Adrenal gland (tissue), 12 donors: Measurements from ENCODE around the gene UNC13B. TPM values are rescaled to one million over a fixed set of nuclear protein-coding genes. Genes with fewer than 3 reads are reported as not detected.

ENCODE experiments used
- DNase-seq, 7 donors: peaks; one replicate each; pipeline ENCODE4 v3.0.0-alpha.2; 2019 to 2020
- H3K27ac ChIP-seq, 5 donors: fragments of 200-600 bp; sonication (generic) in 4 of 5; 1 replicate in 3 of 5; 2 replicates in 2 of 5; pipeline versions ENCODE4 v1.5.1 to v1.8.0; 2016 to 2020; ENCODE audit warnings: mild to moderate bottlenecking in 1 of 5
- H3K27me3 ChIP-seq: fragments of 200-600 bp; 2 replicates; pipeline ENCODE4 v1.8.0; 2021
- H3K36me3 ChIP-seq, 2 donors: fragments of 200-600 bp; replicated peaks in 1 of 2; 1 replicate in 1 of 2; 2 replicates in 1 of 2; pipeline versions ENCODE4 v1.5.1 to v1.8.0; 2018 to 2022
- H3K4me1 ChIP-seq, 2 donors: fragments of 200-600 bp; replicated peaks in 1 of 2; 1 replicate in 1 of 2; 2 replicates in 1 of 2; pipeline versions ENCODE4 v1.5.1 to v1.8.0; 2018 to 2021
- H3K4me3 ChIP-seq, 4 donors: fragments of 200-600 bp; sonication (generic) in 3 of 4; one replicate each; pipeline ENCODE4 v1.5.1; 2016 to 2018
- H3K9me3 ChIP-seq, 3 donors: fragments of 200-600 bp; sonication (generic) in 1 of 3; replicated peaks in 1 of 3; 1 replicate in 2 of 3; 2 replicates in 1 of 3; pipeline versions ENCODE4 v1.5.1 to v1.8.0; 2016 to 2021
- CTCF ChIP-seq, 6 experiments: fragments of 450-650 bp in 4 of 6; fragments of 200-600 bp in 2 of 6; sonication (generic) in 1 of 6; IDR thresholded peaks; 1 replicate in 5 of 6; 2 replicates in 1 of 6; pipeline versions ENCODE4 v1.5.1 to v1.8.0; 2016 to 2021; ENCODE audit warnings: antibody characterized with exemption in 6 of 6, mild to moderate bottlenecking in 2 of 6, moderate library complexity in 1 of 6
- POLR2A ChIP-seq, 2 donors: fragments of 450-650 bp; IDR thresholded peaks; one replicate each; pipeline ENCODE4 v1.6.1; 2017; ENCODE audit warnings: antibody characterized with exemption in 2 of 2, mild to moderate bottlenecking in 2 of 2, moderate library complexity in 1 of 2
- WGBS, 4 donors: extraction: QIAGEN DNeasy Blood & Tissue Kit in 2 of 4; methylation state at CpG; one replicate each; pipeline versions ENCODE4 v1.1.5 to v1.1.7; 2013 to 2017; 5-methylcytosine and 5-hydroxymethylcytosine counted together
- intact Hi-C, 2 donors: fragments of 100-400 bp; cut with DNase I; formaldehyde crosslinking; loops; one replicate each; pipeline versions ENCODE4 v1.14.1 to v1.15.0; 2022 to 2023
- polyA plus RNA-seq, 3 donors: library from polyadenylated mRNA; stranded (reverse); fragments of 200-250 nt in 2 of 3; fragments of 350-450 nt in 1 of 3; fragmentation: Illumina TruSeq in 1 of 3; extraction: RNeasy Lipid Tissue Mini Kit (QIAGEN cat#74804) in 1 of 3; gene quantifications; one replicate each; pipeline ENCODE4 v1.2.3, GENCODE V29; 2013 to 2014
- total RNA-seq, 9 donors: library from RNA; depleted of rRNA in 4 of 9; stranded (reverse); fragments of >200 nt in 4 of 9; fragments of 120-200 nt in 1 of 9; fragmentation: NEBNext Ultra II Directional in 1 of 9; extraction: Animal tissue kit (Norgen Biotek cat#: 25700) in 1 of 9; gene quantifications; one replicate each; pipeline versions ENCODE4 v1.1.0 to v1.2.4, GENCODE V29; 2013 to 2023
- donor health status: healthy with polysubstance abuse.
- donor health status: Bipolar disorder and iron deficiency.
- donor health status: DM: yes; HTN: yes; CAD: no.
- donor health status: DM: no; HTN: no; CAD: no.
- donor health status: DM: no; HTN: no; CAD: no.
- donor health status: DM: yes; HTN: yes; CAD: no.

Gene UNC13B
- total and polyA plus RNA-seq, 12 donors: 11.1 to 42.2 (median 30.5) TPM

GRCh38 chr9:35341585-35341984 is 179.8 kb downstream of the UNC13B start:
- peak in 4 of 7 donors; percentile 13 to 34 (median 26) for DNase-seq
- H3K27ac ChIP-seq: peak overlapping the region in 1 of 5 donors; percentile 17
- intact Hi-C loops: no loop called here
- peaks cover 0 to 20% of the 10 kb centered on the region in 2 donors for H3K4me1 ChIP-seq
- no peaks in the 10 kb centered on the region for H3K9me3 ChIP-seq
- H3K27me3 ChIP-seq: no peaks in the 10 kb centered on the region
- 31 to 61% (median 38%) methylated on average over 5 of the region's 5 CpGs for WGBS, 4 donors
- no peak overlapping the region for H3K4me3 ChIP-seq
- no peaks in the 10 kb centered on the region for H3K36me3 ChIP-seq
- TF ChIP-seq POLR2A (IDR thresholded peaks at IDR 0.05) (no peak), CTCF (IDR thresholded peaks at IDR 0.05) (no peak)

DNA sequence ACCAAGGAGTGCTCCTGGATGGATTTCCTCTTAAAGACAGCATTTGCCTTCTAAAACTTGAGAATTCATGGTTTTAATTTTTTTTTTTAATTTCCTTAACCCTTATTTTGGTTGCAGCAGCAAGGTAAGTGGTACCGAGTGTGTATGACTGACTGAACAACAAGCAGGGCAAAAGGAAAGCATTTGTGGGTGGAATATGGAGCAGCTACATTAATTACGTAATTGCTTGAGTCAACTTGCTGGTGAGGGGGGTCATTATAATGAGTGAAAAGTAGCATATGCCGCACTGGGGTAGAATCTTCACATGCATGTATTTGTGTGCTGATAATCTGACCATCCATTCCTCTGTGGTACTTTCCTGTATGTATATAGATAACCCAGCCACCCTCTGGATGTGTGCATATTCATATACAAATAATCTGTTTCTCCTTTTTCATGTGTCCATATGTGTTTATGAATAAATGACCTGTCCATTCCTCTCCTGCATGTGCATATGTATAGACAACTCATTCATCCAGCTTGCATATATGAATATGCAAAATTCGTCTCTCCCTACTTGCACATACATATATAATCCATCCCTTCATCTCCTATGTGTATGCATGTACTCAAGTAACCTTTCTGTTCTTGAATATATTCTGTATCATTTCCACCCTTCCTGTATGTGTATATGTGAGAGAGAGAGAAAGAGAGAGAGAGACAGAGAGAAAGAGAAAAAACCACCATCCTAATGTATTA is 180.6 kb downstream of the UNC13B start:
- TF ChIP-seq POLR2A (IDR thresholded peaks at IDR 0.05) (no peak), CTCF (IDR thresholded peaks at IDR 0.05) (no peak)
- Histone ChIP-seq H3K4me3 (no peak overlapping the region), H3K9me3 (no peaks in the 10 kb centered on the region), H3K36me3 (no peaks in the 10 kb centered on the region), H3K27ac (no peak overlapping the region), H3K4me1 (peaks cover 0 to 20% of the 10 kb centered on the region in 2 donors), H3K27me3 (no peaks in the 10 kb centered on the region)
- WGBS, 4 donors: 79 to 83% (median 82%) methylated on average over 4 of the region's 4 CpGs
- DNase-seq: no peak
- intact Hi-C loops: no loop called here

DNA sequence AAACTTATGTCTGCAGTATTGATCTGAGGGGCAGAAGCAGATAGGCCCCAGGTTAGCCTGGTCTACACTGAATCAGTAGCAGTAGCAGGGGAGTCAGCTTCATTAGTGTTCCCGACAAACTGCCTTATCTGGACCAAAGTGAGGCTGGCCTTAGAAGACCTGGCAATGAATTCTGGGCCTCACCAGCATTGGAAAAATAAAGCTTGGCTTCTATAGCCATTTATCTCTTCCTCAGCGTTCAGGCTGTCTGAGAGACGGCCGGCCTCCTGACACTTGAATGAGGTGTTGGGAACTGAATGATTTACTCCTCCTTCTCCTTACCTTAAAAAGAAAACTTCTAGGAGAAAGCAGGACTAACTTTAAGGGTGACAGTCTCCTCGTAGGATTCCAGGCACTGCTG is 186.3 kb downstream of the UNC13B start:
- H3K36me3 ChIP-seq: no peaks in the 10 kb centered on the region
- no peak overlapping the region for H3K27ac ChIP-seq
- H3K27me3 ChIP-seq: no peaks in the 10 kb centered on the region
- no peak overlapping the region for H3K4me3 ChIP-seq
- no peak for TF ChIP-seq CTCF (IDR thresholded peaks at IDR 0.05)
- no peak for TF ChIP-seq POLR2A (IDR thresholded peaks at IDR 0.05)
- peaks cover 12 to 21% of the 10 kb centered on the region in 2 donors for H3K4me1 ChIP-seq
- no peak for DNase-seq
- no peaks in the 10 kb centered on the region for H3K9me3 ChIP-seq
- 78 to 95% (median 83%) methylated on average over 5 of the region's 5 CpGs for WGBS, 4 donors
- intact Hi-C loops: no loop called here

- Histone ChIP-seq H3K27me3 (no peaks in the 10 kb centered on the region), H3K4me1 (peaks cover 12 to 21% of the 10 kb centered on the region in 2 donors), H3K36me3 (no peaks in the 10 kb centered on the region), H3K9me3 (no peaks in the 10 kb centered on the region), H3K4me3 (no peak overlapping the region), H3K27ac (no peak overlapping the region)
- 81 to 91% (median 87%) methylated on average over 3 of the region's 3 CpGs for WGBS, 4 donors
- TF ChIP-seq POLR2A (IDR thresholded peaks at IDR 0.05) (no peak), CTCF (IDR thresholded peaks at IDR 0.05) (no peak)
- intact Hi-C loops: no loop called here
- no peak for DNase-seq
These were observed 187.6 kb downstream of the UNC13B start for GRCh38 chr9:35349287-35349990.
